HepG2 (cell line): ENCODE measurements around the gene AARS1. TPM values are rescaled to one million over a fixed set of nuclear protein-coding genes. Genes with fewer than 3 reads are reported as not detected.
A peak's percentile ranks its signal among the peaks of the same experiment; 100 is the strongest.

Experiments
- ATF3 ChIP-seq: sonication (generic); formaldehyde crosslinking; IDR thresholded peaks from 2 replicates; pipeline ENCODE4 v1.4.0; 2020; ENCODE audit warnings: missing genetic modification reagents
- ATF5 ChIP-seq: sonication (generic); formaldehyde crosslinking; IDR thresholded peaks from 2 replicates; pipeline ENCODE4 v1.4.0; 2020; ENCODE audit warnings: mild to moderate bottlenecking, low read depth, missing genetic modification reagents
- ATF7-NPFF ChIP-seq: sonication (generic); formaldehyde crosslinking; IDR thresholded peaks from 2 replicates; pipeline ENCODE4 v1.8.1; 2023; ENCODE audit warnings: mild to moderate bottlenecking, low read depth, missing genetic modification reagents, moderate library complexity
- CAMTA2 ChIP-seq: sonication (generic); formaldehyde crosslinking; IDR thresholded peaks from 2 replicates; pipeline ENCODE4 v1.4.0; 2020; ENCODE audit warnings: mild to moderate bottlenecking, missing genetic modification reagents, borderline replicate concordance
- ESRRA ChIP-seq: sonication (generic); formaldehyde crosslinking; IDR thresholded peaks from 2 replicates; pipeline ENCODE4 v1.5.1; 2020; ENCODE audit warnings: mild to moderate bottlenecking, low read depth, missing genetic modification reagents
- FOSL1 ChIP-seq: sonication (generic); formaldehyde crosslinking; IDR thresholded peaks from 2 replicates; pipeline ENCODE4 v1.9.0; 2021; ENCODE audit warnings: missing genetic modification reagents, borderline replicate concordance
- GFI1 ChIP-seq: sonication (generic); formaldehyde crosslinking; IDR thresholded peaks from 2 replicates; pipeline ENCODE4 v1.5.0; 2020; ENCODE audit warnings: missing genetic modification reagents, mild to moderate bottlenecking, borderline replicate concordance
- GLI4 ChIP-seq: sonication (generic); formaldehyde crosslinking; IDR thresholded peaks from 2 replicates; pipeline ENCODE4 v1.5.1; 2020; ENCODE audit warnings: missing genetic modification reagents, mild to moderate bottlenecking, moderate library complexity, borderline replicate concordance
- HES4 ChIP-seq: sonication (generic); formaldehyde crosslinking; IDR thresholded peaks from 2 replicates; pipeline ENCODE4 v1.9.0; 2021; ENCODE audit warnings: mild to moderate bottlenecking, missing genetic modification reagents, borderline replicate concordance
- HOXA7 ChIP-seq: sonication (generic); formaldehyde crosslinking; IDR thresholded peaks from 2 replicates; pipeline ENCODE4 v1.8.1; 2022; ENCODE audit warnings: mild to moderate bottlenecking, missing genetic modification reagents, moderate library complexity
- KDM5B ChIP-seq: sonication (generic); formaldehyde crosslinking; IDR thresholded peaks from 2 replicates; pipeline ENCODE4 v1.4.0; 2020; ENCODE audit warnings: missing genetic modification reagents, mild to moderate bottlenecking, borderline replicate concordance
- LCORL ChIP-seq, 2 experiments: fragments of 450-650 bp in 1 of 2; sonication (generic) in 1 of 2; formaldehyde crosslinking in 1 of 2; IDR thresholded peaks; 2 replicates each; pipeline versions ENCODE4 v1.5.0 to v1.6.1; 2017 to 2020; ENCODE audit warnings: antibody characterized with exemption in 1 of 2, missing genetic modification reagents in 1 of 2
- NFKBIZ ChIP-seq: IDR thresholded peaks from 2 replicates; pipeline ENCODE4 v1.6.1; 2018; ENCODE audit warnings: missing genetic modification reagents, missing compliant biosample characterization
- PHF8 ChIP-seq: sonication (generic); formaldehyde crosslinking; IDR thresholded peaks from 2 replicates; pipeline ENCODE4 v1.5.0; 2020; ENCODE audit warnings: missing genetic modification reagents
- RFX3 ChIP-seq: IDR thresholded peaks from 2 replicates; pipeline ENCODE4 v1.6.1; 2016; ENCODE audit warnings: missing biosample characterization, missing genetic modification reagents
- ZBTB26 ChIP-seq: IDR thresholded peaks from 2 replicates; pipeline ENCODE4 v1.6.1; 2016; ENCODE audit warnings: missing compliant biosample characterization, missing genetic modification reagents, borderline replicate concordance
- ZEB1 ChIP-seq: IDR thresholded peaks from 2 replicates; pipeline ENCODE4 v1.6.1; 2012; ENCODE audit warnings: mild to moderate bottlenecking, low read depth, inconsistent platforms; ENCODE audit not compliant: insufficient replicate concordance
- ZFP36L1 ChIP-seq: sonication (generic); formaldehyde crosslinking; IDR thresholded peaks from 2 replicates; pipeline ENCODE4 v1.8.0; 2022; ENCODE audit warnings: mild to moderate bottlenecking, missing genetic modification reagents, moderate library complexity
- ZMYM4 ChIP-seq: sonication (generic); formaldehyde crosslinking; IDR thresholded peaks from 2 replicates; pipeline ENCODE4 v1.8.1; 2023; ENCODE audit warnings: mild to moderate bottlenecking, missing genetic modification reagents
- ZNF124 ChIP-seq: sonication (generic); formaldehyde crosslinking; IDR thresholded peaks from 2 replicates; pipeline ENCODE4 v1.4.0; 2020; ENCODE audit warnings: missing genetic modification reagents
- ZNF296 ChIP-seq: sonication (generic); formaldehyde crosslinking; conservative IDR thresholded peaks from 2 replicates; pipeline ENCODE4 v1.5.0; 2020; ENCODE audit warnings: mild to moderate bottlenecking, missing genetic modification reagents
- ZNF674 ChIP-seq: sonication (generic); formaldehyde crosslinking; IDR thresholded peaks from 2 replicates; pipeline ENCODE4 v1.5.0; 2020; ENCODE audit warnings: low read depth, mild to moderate bottlenecking, missing genetic modification reagents
- ZNF740 ChIP-seq: sonication (generic); formaldehyde crosslinking; IDR thresholded peaks from 2 replicates; pipeline ENCODE4 v1.4.0; 2020; ENCODE audit warnings: missing genetic modification reagents
- ZSCAN31 ChIP-seq: sonication (generic); formaldehyde crosslinking; IDR thresholded peaks from 2 replicates; pipeline ENCODE4 v1.5.0; 2020; ENCODE audit warnings: low read depth, mild to moderate bottlenecking, missing genetic modification reagents
- polyA plus RNA-seq, 8 experiments: library from polyadenylated mRNA; depleted of rRNA in 3 of 8; stranded (reverse) in 7 of 8; unstranded in 1 of 8; fragments of >200 nt; fragmentation: Illumina TruSeq in 4 of 8; extraction: Trizol in 4 of 8; gene quantifications; 2 replicates each; pipeline versions ENCODE4 v1.2.1 to v1.2.3, GENCODE V29; 2011 to 2016; ENCODE audit warnings: low read depth in 4 of 8, missing spikeins in 1 of 8, mixed read lengths in 1 of 8; ENCODE audit not compliant: insufficient read depth in 1 of 8
- total RNA-seq, 5 experiments: library from RNA; depleted of rRNA; stranded (reverse); fragments of >200 nt; fragmentation: Illumina TruSeq; extraction: Trizol; gene quantifications; 2 replicates each; pipeline ENCODE4 v1.2.3, GENCODE V29; 2016; ENCODE audit warnings: low read depth in 1 of 5

Gene AARS1
- total and polyA plus RNA-seq, 2 of the 13 experiments (the other 11 are each of a cell fraction or from before 2014, with no cell fraction given), result 107 to 132 TPM

GRCh38 chr16:70251629-70252354 lies 37.5 kb downstream of the AARS1 start, which contains the start of gene EXOSC6 (continued):
- TF ChIP-seq ATF5 (peak; percentile 88; the same call in 1 of the 2 replicates), ZNF124 (CRISPR knock-in tag) (peak; percentile 71), ATF7-NPFF (CRISPR knock-in tag) (peak; percentile 100), HES4 (peak; percentile 91), PHF8 (CRISPR knock-in tag) (peak; percentile 96), LCORL (IDR thresholded peaks at IDR 0.05) (no peak), LCORL (CRISPR knock-in tag; IDR thresholded peaks at IDR 0.05) (peak; percentile 81), ZNF674 (CRISPR knock-in tag) (0 out of 2 replicates have a peak, but pooled peaks have one; percentile 69), ZSCAN31 (CRISPR knock-in tag) (peak; percentile 96), HOXA7 (CRISPR knock-in tag) (peak; percentile 96), ZNF296 (peak; percentile 86), ESRRA (CRISPR knock-in tag) (peak; percentile 54; the same call in 1 of the 2 replicates), KDM5B (CRISPR knock-in tag) (peak; percentile 25; the same call in 1 of the 2 replicates), CAMTA2 (CRISPR knock-in tag) (peak; percentile 87; the same call in 1 of the 2 replicates), ZMYM4 (CRISPR knock-in tag) (peak; percentile 100), ATF3 (CRISPR knock-in tag) (peak; percentile 74), FOSL1 (CRISPR knock-in tag) (no peak), NFKBIZ (CRISPR knock-in tag) (peak; percentile 93; the same call in 1 of the 2 replicates), GLI4 (no peak; the same call in 1 of the 2 replicates), ZNF740 (CRISPR knock-in tag) (peak; percentile 41; the same call in 1 of the 2 replicates), ZBTB26 (0 out of 2 replicates have a peak, but pooled peaks have one; percentile 83), ZEB1 (no peak), ZFP36L1 (CRISPR knock-in tag) (peak; percentile 99), RFX3 (peak; percentile 25; the same call in 1 of the 2 replicates), GFI1 (peak; percentile 75; the same call in 1 of the 2 replicates)
